NCI-H524 treated with DMSO at 0.1 percent for 48 hours (cell line): ENCODE data around the gene CMIP.

Experiments used
- DNase-seq: peaks from one replicate; lab custom pipeline; 2025; lab: John Stamatoyannopoulos, UW

The CMIP gene

GRCh38 chr16:81639348-81639747, 194.7 kb downstream of the CMIP start:
- no peak for DNase-seq

- DNase-seq, result no peak
Measured at GRCh38 chr16:81639931-81640680, 195.5 kb downstream of the CMIP start.

GRCh38 chr16:81640681-81641070, 196.1 kb downstream of the CMIP start:
- DNase-seq, result no peak

- DNase-seq, result peak; percentile 41
Measured at GRCh38 chr16:81641395-81642106, 196.9 kb downstream of the CMIP start.

GRCh38 chr16:81642107-81642436, 197.5 kb downstream of the CMIP start:
- DNase-seq, result no peak

GRCh38 chr16:81642943-81643342, 198.3 kb downstream of the CMIP start:
- no peak for DNase-seq

- DNase-seq, result peak; percentile 77
Measured at GRCh38 chr16:81645266-81645694, 200.7 kb downstream of the CMIP start.

- DNase-seq, result no peak
Measured at GRCh38 chr16:81645925-81646324, 201.3 kb downstream of the CMIP start.

GRCh38 chr16:81646561-81646960, 202.0 kb downstream of the CMIP start:
- no peak for DNase-seq

- DNase-seq, result no peak
Measured at GRCh38 chr16:81647527-81647926, 202.9 kb downstream of the CMIP start.

- DNase-seq, result no peak
Measured at GRCh38 chr16:81649561-81650184, 205.1 kb downstream of the CMIP start.

- DNase-seq, result no peak
Measured at GRCh38 chr16:81650281-81650680, 205.7 kb downstream of the CMIP start.

- DNase-seq, result peak; percentile 28
Measured at GRCh38 chr16:81650982-81651562, 206.5 kb downstream of the CMIP start.

GRCh38 chr16:81651758-81652718, 207.4 kb downstream of the CMIP start:
- no peak for DNase-seq

- DNase-seq, result peak; percentile 88
Measured at GRCh38 chr16:81652798-81653505, 208.3 kb downstream of the CMIP start.

GRCh38 chr16:81654346-81654745, 209.7 kb downstream of the CMIP start:
- DNase-seq, result no peak

- DNase-seq, result no peak
Measured at GRCh38 chr16:81655469-81656162, 211.0 kb downstream of the CMIP start.

- DNase-seq, result no peak
Measured at GRCh38 chr16:81657224-81657623, 212.6 kb downstream of the CMIP start.

- DNase-seq, result no peak
Measured at GRCh38 chr16:81657781-81658180, 213.2 kb downstream of the CMIP start.

- no peak for DNase-seq
Measured at GRCh38 chr16:81658373-81658772, 213.8 kb downstream of the CMIP start.
